SK-N-MC (cell line): ENCODE measurements around the gene PPHLN1.

Source experiments
- EZH2 ChIP-seq: fragments of 200-600 bp; sonication (generic); IDR thresholded peaks from one replicate; pipeline ENCODE4 v1.6.1; 2017; ENCODE audit warnings: antibody characterized with exemption
- FOXP2 ChIP-seq: optimal IDR thresholded peaks from 2 replicates; pipeline ENCODE3; 2011; ENCODE audit warnings: mild to moderate bottlenecking, moderate library complexity; ENCODE audit not compliant: insufficient read depth; ENCODE audit errors: extremely low read length, control extremely low read depth
- POLR2AphosphoS5 ChIP-seq: IDR thresholded peaks from 2 replicates; pipeline ENCODE4 v1.6.1; 2012; ENCODE audit warnings: mild to moderate bottlenecking, low read depth, low read length, borderline replicate concordance

DNA sequence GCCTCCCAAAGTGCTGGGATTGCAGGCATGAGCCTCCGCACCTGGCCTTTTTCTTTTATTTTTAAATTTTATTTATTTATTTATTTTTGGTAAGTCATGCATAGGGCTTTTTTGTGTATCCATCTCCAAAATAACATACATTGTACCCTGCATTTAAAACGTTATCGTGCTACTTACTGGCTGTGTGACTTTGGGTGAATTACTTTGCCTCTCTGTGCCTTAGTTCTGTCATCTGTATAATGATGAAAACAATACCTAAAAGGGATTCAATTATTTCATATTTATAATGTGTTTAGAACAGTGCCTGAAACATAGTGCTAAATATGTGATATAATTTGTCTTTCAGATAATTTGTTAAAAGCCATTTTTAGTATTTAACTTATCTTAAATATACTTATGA is 19.7 kb upstream of the PPHLN1 start:
- TF ChIP-seq EZH2 (no peak), POLR2AphosphoS5 (no peak), FOXP2 (no peak)
